ENCODE results near the gene CISH.

CISH gene

GRCh38 chr3:50639055-50639494, 27.5 kb upstream of the CISH start:
- no peak for DNase-seq (ENCODE audit: low read depth, low spot score)
- H3K27me3 ChIP-seq (ENCODE audit: insufficient read depth, insufficient read length) = no peaks in the 10 kb centered on the region
- TF ChIP-seq ZNF274 (IDR thresholded peaks at IDR 0.05; ENCODE audit: low read depth, low read length) (no peak), YY1 (IDR thresholded peaks at IDR 0.05; ENCODE audit: insufficient read depth, insufficient read length) (no peak), SUZ12 (IDR thresholded peaks at IDR 0.05; ENCODE audit: extremely low read depth, insufficient read depth, insufficient read length) (no peak)
- H3K9me3 ChIP-seq (ENCODE audit: insufficient read depth, low read length) = no peaks in the 10 kb centered on the region
- H3K9ac ChIP-seq (ENCODE audit: insufficient read length, low read depth) = no peak overlapping the region
- H3K36me3 ChIP-seq (ENCODE audit: insufficient read depth, insufficient read length, low read length) = peaks cover 29% of the 10 kb centered on the region
- H3K4me1 ChIP-seq (ENCODE audit: insufficient read depth, insufficient read length) = peaks cover 16% of the 10 kb centered on the region
- no peak overlapping the region for H3K4me3 ChIP-seq (ENCODE audit: insufficient read length, low read depth)

- peaks cover 24% of the 10 kb centered on the region for H3K36me3 ChIP-seq (ENCODE audit: insufficient read depth, insufficient read length, low read length)
- H3K9ac ChIP-seq (ENCODE audit: insufficient read length, low read depth) = no peak overlapping the region
- H3K4me1 ChIP-seq (ENCODE audit: insufficient read depth, insufficient read length) = peaks cover 20% of the 10 kb centered on the region
- no peak overlapping the region for H3K4me3 ChIP-seq (ENCODE audit: insufficient read length, low read depth)
- TF ChIP-seq SUZ12 (IDR thresholded peaks at IDR 0.05; ENCODE audit: extremely low read depth, insufficient read depth, insufficient read length) = no peak
- no peaks in the 10 kb centered on the region for H3K9me3 ChIP-seq (ENCODE audit: insufficient read depth, low read length)
- DNase-seq (ENCODE audit: low read depth, low spot score) = no peak
- H3K27me3 ChIP-seq (ENCODE audit: insufficient read depth, insufficient read length) = no peaks in the 10 kb centered on the region
Observed at GRCh38 chr3:50637945-50638344, 26.4 kb upstream of the CISH start.

GRCh38 chr3:50637011-50637410, 25.4 kb upstream of the CISH start:
- Histone ChIP-seq H3K4me1 (ENCODE audit: insufficient read depth, insufficient read length) (peaks cover 20% of the 10 kb centered on the region), H3K36me3 (ENCODE audit: insufficient read depth, insufficient read length, low read length) (peaks cover 21% of the 10 kb centered on the region), H3K9ac (ENCODE audit: insufficient read length, low read depth) (no peak overlapping the region), H3K9me3 (ENCODE audit: insufficient read depth, low read length) (no peaks in the 10 kb centered on the region), H3K27me3 (ENCODE audit: insufficient read depth, insufficient read length) (no peaks in the 10 kb centered on the region), H3K4me3 (ENCODE audit: insufficient read length, low read depth) (no peak overlapping the region)
- TF ChIP-seq YY1 (IDR thresholded peaks at IDR 0.05; ENCODE audit: insufficient read depth, insufficient read length) (no peak), ZNF274 (IDR thresholded peaks at IDR 0.05; ENCODE audit: low read depth, low read length) (no peak), SUZ12 (IDR thresholded peaks at IDR 0.05; ENCODE audit: extremely low read depth, insufficient read depth, insufficient read length) (no peak)
- DNase-seq (ENCODE audit: low read depth, low spot score) = no peak

GRCh38 chr3:50635066-50635465, 23.5 kb upstream of the CISH start:
- H3K36me3 ChIP-seq (ENCODE audit: insufficient read depth, insufficient read length, low read length) = peaks cover 9% of the 10 kb centered on the region
- no peak for TF ChIP-seq SUZ12 (IDR thresholded peaks at IDR 0.05; ENCODE audit: extremely low read depth, insufficient read depth, insufficient read length)
- no peak for TF ChIP-seq YY1 (IDR thresholded peaks at IDR 0.05; ENCODE audit: insufficient read depth, insufficient read length)
- no peak for TF ChIP-seq ZNF274 (IDR thresholded peaks at IDR 0.05; ENCODE audit: low read depth, low read length)
- no peak for DNase-seq (ENCODE audit: low read depth, low spot score)
- H3K9ac ChIP-seq (ENCODE audit: insufficient read length, low read depth) = no peak overlapping the region
- no peak overlapping the region for H3K4me3 ChIP-seq (ENCODE audit: insufficient read length, low read depth)
- peaks cover 20% of the 10 kb centered on the region for H3K4me1 ChIP-seq (ENCODE audit: insufficient read depth, insufficient read length)
- H3K9me3 ChIP-seq (ENCODE audit: insufficient read depth, low read length) = no peaks in the 10 kb centered on the region
- no peaks in the 10 kb centered on the region for H3K27me3 ChIP-seq (ENCODE audit: insufficient read depth, insufficient read length)

- Histone ChIP-seq H3K9me3 (ENCODE audit: insufficient read depth, low read length) (no peaks in the 10 kb centered on the region), H3K4me3 (ENCODE audit: insufficient read length, low read depth) (no peak overlapping the region), H3K36me3 (ENCODE audit: insufficient read depth, insufficient read length, low read length) (peaks cover 11% of the 10 kb centered on the region), H3K4me1 (ENCODE audit: insufficient read depth, insufficient read length) (peaks cover 16% of the 10 kb centered on the region), H3K9ac (ENCODE audit: insufficient read length, low read depth) (no peak overlapping the region), H3K27me3 (ENCODE audit: insufficient read depth, insufficient read length) (no peaks in the 10 kb centered on the region)
- DNase-seq (ENCODE audit: low read depth, low spot score) = no peak
- no peak for TF ChIP-seq SUZ12 (IDR thresholded peaks at IDR 0.05; ENCODE audit: extremely low read depth, insufficient read depth, insufficient read length)
- TF ChIP-seq YY1 (IDR thresholded peaks at IDR 0.05; ENCODE audit: insufficient read depth, insufficient read length) = no peak
- no peak for TF ChIP-seq ZNF274 (IDR thresholded peaks at IDR 0.05; ENCODE audit: low read depth, low read length)
Observed at GRCh38 chr3:50633230-50633790, 21.7 kb upstream of the CISH start.

GRCh38 chr3:50632450-50632849, 20.9 kb upstream of the CISH start:
- Histone ChIP-seq H3K4me1 (ENCODE audit: insufficient read depth, insufficient read length) (peaks cover 16% of the 10 kb centered on the region), H3K9ac (ENCODE audit: insufficient read length, low read depth) (no peak overlapping the region), H3K27me3 (ENCODE audit: insufficient read depth, insufficient read length) (no peaks in the 10 kb centered on the region), H3K4me3 (ENCODE audit: insufficient read length, low read depth) (no peak overlapping the region), H3K9me3 (ENCODE audit: insufficient read depth, low read length) (no peaks in the 10 kb centered on the region), H3K36me3 (ENCODE audit: insufficient read depth, insufficient read length, low read length) (peaks cover 11% of the 10 kb centered on the region)
- no peak for DNase-seq (ENCODE audit: low read depth, low spot score)
- TF ChIP-seq SUZ12 (IDR thresholded peaks at IDR 0.05; ENCODE audit: extremely low read depth, insufficient read depth, insufficient read length) (no peak), YY1 (IDR thresholded peaks at IDR 0.05; ENCODE audit: insufficient read depth, insufficient read length) (no peak), ZNF274 (IDR thresholded peaks at IDR 0.05; ENCODE audit: low read depth, low read length) (no peak)

- Histone ChIP-seq H3K4me1 (ENCODE audit: insufficient read depth, insufficient read length) (peaks cover 13% of the 10 kb centered on the region), H3K9me3 (ENCODE audit: insufficient read depth, low read length) (no peaks in the 10 kb centered on the region), H3K36me3 (ENCODE audit: insufficient read depth, insufficient read length, low read length) (peaks cover 17% of the 10 kb centered on the region), H3K9ac (ENCODE audit: insufficient read length, low read depth) (no peak overlapping the region), H3K4me3 (ENCODE audit: insufficient read length, low read depth) (no peak overlapping the region), H3K27me3 (ENCODE audit: insufficient read depth, insufficient read length) (no peaks in the 10 kb centered on the region)
- no peak for TF ChIP-seq YY1 (IDR thresholded peaks at IDR 0.05; ENCODE audit: insufficient read depth, insufficient read length)
- no peak for TF ChIP-seq ZNF274 (IDR thresholded peaks at IDR 0.05; ENCODE audit: low read depth, low read length)
- no peak for TF ChIP-seq SUZ12 (IDR thresholded peaks at IDR 0.05; ENCODE audit: extremely low read depth, insufficient read depth, insufficient read length)
- DNase-seq (ENCODE audit: low read depth, low spot score) = no peak
Observed at GRCh38 chr3:50630877-50631276, 19.3 kb upstream of the CISH start.
